HEK293 (cell line): ENCODE results near the gene FOXF2.

Experiments used
- CTCF ChIA-PET: fragments of 350-600 bp; formaldehyde crosslinking; extraction: SDS; loops from one replicate; lab custom pipeline; 2021; ENCODE audit warnings: antibody characterized with exemption; lab: Yijun Ruan, JAX
- POLR2A ChIA-PET: fragments of 300-600 bp; formaldehyde crosslinking; extraction: SDS; loops from one replicate; lab custom pipeline; 2020; ENCODE audit warnings: antibody characterized with exemption, inconsistent platforms; lab: Yijun Ruan, JAX
- H3K27ac ChIP-seq: fragments of 200-500 bp; sonication (Bioruptor generic); 2 replicates; pipeline ENCODE4 v1.5.1; 2014; ENCODE audit warnings: low read depth, low read length, control low read depth, inconsistent platforms; ENCODE audit errors: extremely low read depth
- H3K36me3 ChIP-seq, 2 experiments: fragments of 200-500 bp in 1 of 2; sonication (Bioruptor generic) in 1 of 2; 1 replicate in 1 of 2; 2 replicates in 1 of 2; pipeline ENCODE4 v1.5.1; 2014 to 2017; ENCODE audit warnings: inconsistent platforms in 2 of 2, low read length in 2 of 2; ENCODE audit not compliant: control insufficient read depth in 2 of 2, insufficient read depth in 1 of 2
- H3K4me1 ChIP-seq: fragments of 200-500 bp; sonication (Bioruptor generic); 2 replicates; pipeline ENCODE4 v1.5.1; 2014; ENCODE audit warnings: mild to moderate bottlenecking, low read length, inconsistent platforms; ENCODE audit not compliant: control insufficient read depth, insufficient read depth
- H3K4me3 ChIP-seq: 2 replicates; pipeline ENCODE4 v1.5.1; 2011; ENCODE audit warnings: low read depth, mild to moderate bottlenecking, control low read depth, low read length, moderate library complexity
- H3K9me3 ChIP-seq: fragments of 200-500 bp; sonication (Bioruptor generic); 2 replicates; pipeline ENCODE4 v1.5.1; 2014; ENCODE audit warnings: low read depth, low read length, inconsistent platforms; ENCODE audit not compliant: control insufficient read depth, insufficient read depth
- BCL11A ChIP-seq: fragments of 450-650 bp; formaldehyde crosslinking; IDR thresholded peaks from 2 replicates; pipeline ENCODE4 v1.5.1; 2016; ENCODE audit warnings: low read depth, missing biosample characterization, missing genetic modification characterization
- OSR2 ChIP-seq: fragments of 450-650 bp; formaldehyde crosslinking; IDR thresholded peaks from 2 replicates; pipeline ENCODE4 v1.5.1; 2016; ENCODE audit warnings: missing biosample characterization, missing genetic modification characterization
- PRDM4 ChIP-seq: fragments of 450-650 bp; formaldehyde crosslinking; IDR thresholded peaks from 2 replicates; pipeline ENCODE4 v1.5.1; 2017; ENCODE audit warnings: missing biosample characterization, missing genetic modification characterization
- SP2 ChIP-seq: fragments of 450-650 bp; formaldehyde crosslinking; IDR thresholded peaks from 2 replicates; pipeline ENCODE4 v1.5.1; 2016; ENCODE audit warnings: missing biosample characterization, missing genetic modification characterization
- TCF7L2 ChIP-seq: IDR thresholded peaks from 2 replicates; pipeline ENCODE4 v1.6.1; 2011; ENCODE audit warnings: low read depth, mild to moderate bottlenecking, inconsistent platforms, low read length, moderate library complexity, borderline replicate concordance
- ZNF132 ChIP-seq: fragments of 450-650 bp; formaldehyde crosslinking; IDR thresholded peaks from 2 replicates; pipeline ENCODE4 v1.5.1; 2017; ENCODE audit warnings: missing biosample characterization, missing genetic modification characterization, borderline replicate concordance
- ZNF133 ChIP-seq: fragments of 450-650 bp; formaldehyde crosslinking; IDR thresholded peaks from 2 replicates; pipeline ENCODE4 v1.5.1; 2016; ENCODE audit warnings: missing biosample characterization, missing genetic modification characterization
- ZNF138 ChIP-seq: fragments of 450-650 bp; formaldehyde crosslinking; IDR thresholded peaks from 2 replicates; pipeline ENCODE4 v1.5.1; 2016; ENCODE audit warnings: missing biosample characterization, missing genetic modification characterization, borderline replicate concordance
- ZNF184 ChIP-seq: fragments of 450-650 bp; IDR thresholded peaks from 2 replicates; pipeline ENCODE4 v1.5.1; 2018; ENCODE audit warnings: missing biosample characterization, mild to moderate bottlenecking, missing genetic modification characterization
- ZNF274 ChIP-seq, 2 experiments: fragments of 200-500 bp in 1 of 2; fragments of 450-650 bp in 1 of 2; sonication (Bioruptor generic) in 1 of 2; formaldehyde crosslinking in 1 of 2; IDR thresholded peaks; 2 replicates each; pipeline versions ENCODE4 v1.5.1 to v1.6.1; 2014 to 2016; ENCODE audit warnings: borderline replicate concordance in 1 of 2, inconsistent platforms in 1 of 2, low read length in 1 of 2, missing biosample characterization in 1 of 2, missing genetic modification characterization in 1 of 2
- ZNF335 ChIP-seq: fragments of 450-650 bp; formaldehyde crosslinking; conservative IDR thresholded peaks from 2 replicates; pipeline ENCODE4 v1.5.1; 2016; ENCODE audit warnings: missing biosample characterization, missing genetic modification characterization
- ZNF391 ChIP-seq: fragments of 450-650 bp; formaldehyde crosslinking; IDR thresholded peaks from 2 replicates; pipeline ENCODE4 v1.5.1; 2016; ENCODE audit warnings: low read depth, missing biosample characterization, missing genetic modification characterization, borderline replicate concordance
- ZNF544 ChIP-seq: fragments of 450-650 bp; formaldehyde crosslinking; IDR thresholded peaks from 2 replicates; pipeline ENCODE4 v1.5.0; 2017; ENCODE audit warnings: missing biosample characterization, missing genetic modification characterization
- ZNF580 ChIP-seq: fragments of 450-650 bp; formaldehyde crosslinking; IDR thresholded peaks from 2 replicates; pipeline ENCODE4 v1.5.1; 2016; ENCODE audit warnings: missing biosample characterization, missing genetic modification characterization
- ZNF830 ChIP-seq: fragments of 450-650 bp; IDR thresholded peaks from 2 replicates; pipeline ENCODE4 v1.5.0; 2018; ENCODE audit warnings: missing biosample characterization, missing genetic modification characterization, low read depth, mild to moderate bottlenecking, moderate library complexity
- ZXDB ChIP-seq: fragments of 450-650 bp; formaldehyde crosslinking; IDR thresholded peaks from 2 replicates; pipeline ENCODE4 v1.5.1; 2016; ENCODE audit warnings: missing biosample characterization, missing genetic modification characterization
- TF ChIP-seq, protein P1 (sequence below): fragments of 450-650 bp; formaldehyde crosslinking; IDR thresholded peaks from 2 replicates; pipeline ENCODE4 v1.5.1; 2017; ENCODE audit warnings: missing biosample characterization, missing genetic modification characterization
- TF ChIP-seq, protein P2 (sequence below): fragments of 450-650 bp; formaldehyde crosslinking; IDR thresholded peaks from 2 replicates; pipeline ENCODE4 v1.5.1; 2016; ENCODE audit warnings: missing biosample characterization, missing genetic modification characterization
- TF ChIP-seq, protein P3 (sequence below): fragments of 450-650 bp; formaldehyde crosslinking; IDR thresholded peaks from 2 replicates; pipeline ENCODE4 v1.5.1; 2016; ENCODE audit warnings: missing biosample characterization, missing genetic modification characterization
- TF ChIP-seq, protein P4 (sequence below): fragments of 450-650 bp; formaldehyde crosslinking; IDR thresholded peaks from 2 replicates; pipeline ENCODE4 v1.5.1; 2017; ENCODE audit warnings: missing biosample characterization, mild to moderate bottlenecking, missing genetic modification characterization, moderate library complexity
- TF ChIP-seq, protein P5 (sequence below): fragments of 450-650 bp; formaldehyde crosslinking; IDR thresholded peaks from 2 replicates; pipeline ENCODE4 v1.5.1; 2016; ENCODE audit warnings: missing biosample characterization, missing genetic modification characterization

FOXF2 gene

GRCh38 chr6:1392813-1393640, 3.7 kb downstream of the FOXF2 start (continued):
- TF ChIP-seq, protein P1, sequence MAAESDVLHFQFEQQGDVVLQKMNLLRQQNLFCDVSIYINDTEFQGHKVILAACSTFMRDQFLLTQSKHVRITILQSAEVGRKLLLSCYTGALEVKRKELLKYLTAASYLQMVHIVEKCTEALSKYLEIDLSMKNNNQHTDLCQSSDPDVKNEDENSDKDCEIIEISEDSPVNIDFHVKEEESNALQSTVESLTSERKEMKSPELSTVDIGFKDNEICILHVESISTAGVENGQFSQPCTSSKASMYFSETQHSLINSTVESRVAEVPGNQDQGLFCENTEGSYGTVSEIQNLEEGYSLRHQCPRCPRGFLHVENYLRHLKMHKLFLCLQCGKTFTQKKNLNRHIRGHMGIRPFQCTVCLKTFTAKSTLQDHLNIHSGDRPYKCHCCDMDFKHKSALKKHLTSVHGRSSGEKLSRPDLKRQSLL (tag by site-specific recombination), result no peak
- TF ChIP-seq, protein P2, sequence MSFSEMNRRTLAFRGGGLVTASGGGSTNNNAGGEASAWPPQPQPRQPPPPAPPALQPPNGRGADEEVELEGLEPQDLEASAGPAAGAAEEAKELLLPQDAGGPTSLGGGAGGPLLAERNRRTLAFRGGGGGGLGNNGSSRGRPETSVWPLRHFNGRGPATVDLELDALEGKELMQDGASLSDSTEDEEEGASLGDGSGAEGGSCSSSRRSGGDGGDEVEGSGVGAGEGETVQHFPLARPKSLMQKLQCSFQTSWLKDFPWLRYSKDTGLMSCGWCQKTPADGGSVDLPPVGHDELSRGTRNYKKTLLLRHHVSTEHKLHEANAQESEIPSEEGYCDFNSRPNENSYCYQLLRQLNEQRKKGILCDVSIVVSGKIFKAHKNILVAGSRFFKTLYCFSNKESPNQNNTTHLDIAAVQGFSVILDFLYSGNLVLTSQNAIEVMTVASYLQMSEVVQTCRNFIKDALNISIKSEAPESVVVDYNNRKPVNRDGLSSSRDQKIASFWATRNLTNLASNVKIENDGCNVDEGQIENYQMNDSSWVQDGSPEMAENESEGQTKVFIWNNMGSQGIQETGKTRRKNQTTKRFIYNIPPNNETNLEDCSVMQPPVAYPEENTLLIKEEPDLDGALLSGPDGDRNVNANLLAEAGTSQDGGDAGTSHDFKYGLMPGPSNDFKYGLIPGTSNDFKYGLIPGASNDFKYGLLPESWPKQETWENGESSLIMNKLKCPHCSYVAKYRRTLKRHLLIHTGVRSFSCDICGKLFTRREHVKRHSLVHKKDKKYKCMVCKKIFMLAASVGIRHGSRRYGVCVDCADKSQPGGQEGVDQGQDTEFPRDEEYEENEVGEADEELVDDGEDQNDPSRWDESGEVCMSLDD (tag by site-specific recombination), result no peak
- TF ChIP-seq, protein P3, sequence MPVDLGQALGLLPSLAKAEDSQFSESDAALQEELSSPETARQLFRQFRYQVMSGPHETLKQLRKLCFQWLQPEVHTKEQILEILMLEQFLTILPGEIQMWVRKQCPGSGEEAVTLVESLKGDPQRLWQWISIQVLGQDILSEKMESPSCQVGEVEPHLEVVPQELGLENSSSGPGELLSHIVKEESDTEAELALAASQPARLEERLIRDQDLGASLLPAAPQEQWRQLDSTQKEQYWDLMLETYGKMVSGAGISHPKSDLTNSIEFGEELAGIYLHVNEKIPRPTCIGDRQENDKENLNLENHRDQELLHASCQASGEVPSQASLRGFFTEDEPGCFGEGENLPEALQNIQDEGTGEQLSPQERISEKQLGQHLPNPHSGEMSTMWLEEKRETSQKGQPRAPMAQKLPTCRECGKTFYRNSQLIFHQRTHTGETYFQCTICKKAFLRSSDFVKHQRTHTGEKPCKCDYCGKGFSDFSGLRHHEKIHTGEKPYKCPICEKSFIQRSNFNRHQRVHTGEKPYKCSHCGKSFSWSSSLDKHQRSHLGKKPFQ, result no peak
- TF ChIP-seq ZNF391 (tag by site-specific recombination), result no peak
- TF ChIP-seq ZNF335, result no peak

DNA sequence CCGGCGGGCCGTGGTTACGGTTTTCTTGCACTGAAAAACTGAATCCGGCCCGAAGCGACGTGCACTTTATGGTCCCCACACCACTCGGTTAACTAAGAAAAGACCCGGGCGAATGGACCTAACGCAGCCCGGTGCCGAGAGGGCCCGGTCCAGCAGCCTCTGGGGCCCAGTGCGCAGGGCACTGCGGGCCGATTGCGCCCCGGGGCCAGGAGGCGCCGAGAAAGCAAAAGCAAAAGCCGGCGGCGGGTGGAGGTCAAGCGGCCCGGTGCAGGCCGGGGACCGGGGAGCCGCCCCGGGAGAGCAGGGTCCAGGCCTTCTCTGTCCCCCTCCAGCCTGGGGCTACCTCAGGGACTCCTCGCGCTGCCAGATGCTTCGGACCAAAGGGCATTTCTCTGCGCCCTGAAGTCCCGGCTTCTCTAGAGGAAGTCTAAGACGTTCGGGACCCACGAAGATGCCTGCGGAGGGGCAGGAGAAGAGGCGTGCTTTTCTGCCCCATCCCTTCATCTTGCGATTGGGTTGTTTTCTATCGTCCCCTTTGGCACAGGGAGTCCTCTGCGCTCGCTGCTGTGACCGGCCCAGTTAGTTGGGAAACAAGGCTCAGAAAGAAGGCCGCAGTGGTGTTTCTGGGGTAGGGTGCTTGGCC, 4.4 kb downstream of the FOXF2 start:
- POLR2A ChIA-PET, result no interaction called here
- peaks cover 15 to 41% of the 10 kb centered on the region in 2 experiments for H3K36me3 ChIP-seq
- no peak overlapping the region for H3K4me3 ChIP-seq
- CTCF ChIA-PET, result no interaction called here
- TF ChIP-seq ZNF391 (tag by site-specific recombination) (no peak), BCL11A (tag by site-specific recombination) (no peak), ZNF544 (tag by site-specific recombination) (no peak), ZNF184 (tag by site-specific recombination) (no peak), ZNF138 (tag by site-specific recombination) (no peak), ZNF133 (tag by site-specific recombination) (no peak), OSR2 (tag by site-specific recombination) (no peak), PRDM4 (tag by site-specific recombination) (no peak), TCF7L2 (no peak), SP2 (tag by site-specific recombination) (no peak), ZXDB (tag by site-specific recombination) (no peak), ZNF830 (tag by site-specific recombination) (no peak), ZNF580 (tag by site-specific recombination) (no peak), ZNF132 (no peak), ZNF274 (IDR thresholded peaks at IDR 0.05; ENCODE audit: low read length) (no peak), ZNF274 (tag by site-specific recombination; IDR thresholded peaks at IDR 0.05; ENCODE audit: borderline replicate concordance) (no peak)
- TF ChIP-seq, protein P4, sequence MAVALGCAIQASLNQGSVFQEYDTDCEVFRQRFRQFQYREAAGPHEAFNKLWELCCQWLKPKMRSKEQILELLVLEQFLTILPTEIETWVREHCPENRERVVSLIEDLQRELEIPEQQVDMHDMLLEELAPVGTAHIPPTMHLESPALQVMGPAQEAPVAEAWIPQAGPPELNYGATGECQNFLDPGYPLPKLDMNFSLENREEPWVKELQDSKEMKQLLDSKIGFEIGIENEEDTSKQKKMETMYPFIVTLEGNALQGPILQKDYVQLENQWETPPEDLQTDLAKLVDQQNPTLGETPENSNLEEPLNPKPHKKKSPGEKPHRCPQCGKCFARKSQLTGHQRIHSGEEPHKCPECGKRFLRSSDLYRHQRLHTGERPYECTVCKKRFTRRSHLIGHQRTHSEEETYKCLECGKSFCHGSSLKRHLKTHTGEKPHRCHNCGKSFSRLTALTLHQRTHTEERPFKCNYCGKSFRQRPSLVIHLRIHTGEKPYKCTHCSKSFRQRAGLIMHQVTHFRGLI (tag by site-specific recombination), result no peak
- TF ChIP-seq, protein P5, sequence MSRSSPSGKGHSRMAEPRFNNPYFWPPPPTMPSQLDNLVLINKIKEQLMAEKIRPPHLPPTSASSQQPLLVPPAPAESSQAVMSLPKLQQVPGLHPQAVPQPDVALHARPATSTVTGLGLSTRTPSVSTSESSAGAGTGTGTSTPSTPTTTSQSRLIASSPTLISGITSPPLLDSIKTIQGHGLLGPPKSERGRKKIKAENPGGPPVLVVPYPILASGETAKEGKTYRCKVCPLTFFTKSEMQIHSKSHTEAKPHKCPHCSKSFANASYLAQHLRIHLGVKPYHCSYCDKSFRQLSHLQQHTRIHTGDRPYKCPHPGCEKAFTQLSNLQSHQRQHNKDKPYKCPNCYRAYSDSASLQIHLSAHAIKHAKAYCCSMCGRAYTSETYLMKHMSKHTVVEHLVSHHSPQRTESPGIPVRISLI (tag by site-specific recombination), result no peak
- H3K9me3 ChIP-seq, result no peaks in the 10 kb centered on the region
- no peak overlapping the region for H3K27ac ChIP-seq
- peaks cover 15% of the 10 kb centered on the region for H3K4me1 ChIP-seq
